ENCODE results near the gene TFF1. TPM values are rescaled to one million over a fixed set of nuclear protein-coding genes. Genes with fewer than 3 reads are reported as not detected.

The TFF1 gene
- not detected in 2 replicates for total RNA-seq

DNA sequence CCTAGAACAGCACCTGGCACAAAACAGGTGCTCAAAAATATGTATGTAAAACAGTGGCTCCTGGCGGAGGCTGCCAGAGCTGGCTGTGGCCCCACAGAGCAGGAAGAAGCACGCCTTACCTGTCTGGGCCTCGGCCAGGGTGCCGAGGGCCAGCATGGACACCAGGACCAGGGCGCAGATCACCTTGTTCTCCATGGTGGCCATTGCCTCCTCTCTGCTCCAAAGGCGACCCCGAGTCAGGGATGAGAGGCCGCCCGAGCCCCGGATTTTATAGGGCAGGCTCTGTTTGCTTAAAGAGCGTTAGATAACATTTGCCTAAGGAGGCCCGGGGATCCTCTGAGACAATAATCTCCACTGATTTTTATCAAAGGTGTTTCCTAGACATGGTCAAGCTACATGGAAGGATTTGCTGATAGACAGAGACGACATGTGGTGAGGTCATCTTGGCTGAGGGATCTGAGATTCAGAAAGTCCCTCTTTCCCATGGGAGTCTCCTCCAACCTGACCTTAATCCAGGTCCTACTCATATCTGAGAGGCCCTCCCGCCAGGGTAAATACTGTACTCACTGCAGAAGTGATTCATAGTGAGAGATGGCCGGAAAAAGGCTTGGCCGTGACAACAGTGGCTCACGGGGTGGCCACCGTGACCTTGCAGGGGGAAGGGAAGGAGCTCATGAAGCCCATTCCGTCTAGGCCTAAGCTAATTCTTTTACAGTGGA lies at the start of gene TFF1:
Gene TFF1, minus strand, starts transcription at position 244 of the 719 bp plus-strand sequence. Its CDS starts 40 bp downstream, at position 204.

DNA sequence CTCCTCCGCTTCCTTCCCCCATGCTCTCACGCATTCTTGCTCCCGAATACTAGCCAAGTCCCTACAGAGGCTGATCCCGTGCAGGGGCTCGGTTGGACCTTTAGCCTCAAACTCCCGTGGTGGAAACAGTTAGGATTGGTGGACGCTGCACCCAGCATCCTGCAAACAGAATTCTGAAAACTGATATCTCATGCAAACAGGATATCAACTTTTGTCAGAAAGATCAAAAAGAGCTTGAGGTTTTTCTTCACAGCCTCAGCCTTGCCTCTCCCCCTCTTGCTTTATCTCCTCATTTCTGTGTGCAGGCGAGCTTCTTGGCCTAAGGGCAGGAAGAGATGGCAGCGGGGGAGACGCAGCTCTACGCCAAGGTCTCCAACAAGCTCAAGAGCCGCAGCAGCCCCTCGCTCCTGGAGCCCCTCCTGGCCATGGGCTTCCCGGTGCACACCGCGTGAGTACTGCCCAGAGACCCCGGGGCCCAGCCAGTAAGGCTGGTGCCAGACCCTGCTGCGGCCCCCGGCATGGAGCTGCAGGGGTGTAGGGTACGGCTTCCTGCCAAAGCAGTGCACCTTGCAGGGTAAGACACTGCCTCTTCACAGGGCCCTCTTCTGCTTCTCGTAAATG lies 37.4 kb upstream of the TFF1 start, which contains the start of gene UBASH3A:
Gene UBASH3A, plus strand, starts transcription at position 292 of the 621 bp plus-strand sequence. Its CDS starts 44 bp downstream, at position 336.

GRCh38 chr21:42395905-42396651 lies 29.7 kb upstream of the TFF1 start, which contains the start of gene TMPRSS3:
TSS of gene TMPRSS3 (minus strand) at chr21:42396052. CDS start at chr21:42395417, 635 bp downstream.

GRCh38 chr21:42350927-42351426 lies 15.4 kb downstream of the TFF1 start, which contains the start of gene TFF2:
TSS of gene TFF2 (minus strand) at chr21:42350994. CDS start at chr21:42350957, 37 bp downstream.

DNA sequence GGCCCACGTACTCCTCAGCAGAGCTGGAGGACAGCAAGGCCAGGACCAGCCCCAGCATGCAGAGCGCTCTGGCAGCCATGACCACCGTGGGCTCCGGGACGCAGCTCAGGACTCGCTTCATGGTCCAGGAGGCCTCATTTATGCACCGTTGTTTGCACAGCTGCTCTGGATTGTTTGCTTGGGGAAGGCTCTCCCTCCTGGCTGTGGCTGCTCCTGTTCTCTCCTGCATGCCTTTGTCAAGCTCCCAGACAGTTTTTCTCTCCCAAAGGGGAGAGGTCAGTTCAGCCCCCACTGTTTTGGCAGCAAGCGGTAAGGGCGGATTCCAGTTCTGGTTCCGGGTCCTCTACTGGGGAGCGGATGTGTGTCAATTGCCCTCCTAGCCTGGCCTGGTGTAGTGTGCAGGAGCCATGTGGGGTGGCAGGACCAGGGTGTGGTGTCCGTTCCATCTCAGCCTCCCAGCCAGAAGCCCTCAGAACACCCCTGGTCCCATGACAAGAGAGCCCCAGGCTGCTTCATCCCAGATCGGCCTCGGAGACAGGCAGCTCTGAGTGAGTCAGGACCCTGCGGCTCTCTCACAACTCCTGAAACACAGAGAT lies 50.9 kb downstream of the TFF1 start, which contains the start of gene TFF3:
Gene TFF3, minus strand, starts transcription at position 114 of the 596 bp plus-strand sequence. Its CDS starts 35 bp downstream, at position 79.

Other genes starting within 250 kb of the TFF1 start
- 1.0 and 3.3 TPM in 2 replicates for gene ABCG1, start 147.4 kb downstream of the TFF1 start, total RNA-seq
- not detected in 2 replicates for gene TFF3, start 51.1 kb downstream of the TFF1 start, total RNA-seq
- not detected in 2 replicates for gene TFF2, start 15.5 kb downstream of the TFF1 start, total RNA-seq
- not detected in 2 replicates for gene TMPRSS3, start 29.5 kb upstream of the TFF1 start, total RNA-seq
- gene UBASH3A, start 37.4 kb upstream of the TFF1 start, total RNA-seq: not detected in 2 replicates
- gene RSPH1, start 129.7 kb upstream of the TFF1 start, total RNA-seq: 0.13 TPM in 1 of 2 replicates, not detected in the other
- gene SLC37A1, start 147.3 kb upstream of the TFF1 start, total RNA-seq: 2.2 and 4.8 TPM in 2 replicates